ENCODE measurements around the gene FAM83C.
A peak's percentile ranks its signal among the peaks of the same experiment; 100 is the strongest.

The FAM83C gene

DNA sequence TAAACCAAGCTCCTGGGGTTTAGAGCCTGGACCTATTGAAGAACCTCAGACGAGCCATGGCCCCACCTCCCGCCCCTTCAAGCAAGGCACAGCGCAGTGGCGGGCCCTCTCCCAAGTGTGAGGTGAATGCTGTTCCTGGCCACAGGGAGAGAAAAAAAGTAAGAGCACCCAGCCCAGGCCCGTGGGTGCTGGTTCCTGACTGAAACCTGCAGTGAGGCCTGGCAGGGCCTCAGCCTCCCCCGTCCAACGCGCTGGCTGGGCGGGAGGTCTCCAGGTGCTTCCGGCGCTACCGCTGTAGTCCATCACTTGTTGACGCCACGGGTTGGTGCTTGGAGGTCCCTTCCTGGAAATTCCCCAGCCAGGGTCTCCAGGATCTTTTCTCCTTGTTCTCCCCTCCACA lies 5.5 kb upstream of the FAM83C start:
- DNase-seq: no peak

DNA sequence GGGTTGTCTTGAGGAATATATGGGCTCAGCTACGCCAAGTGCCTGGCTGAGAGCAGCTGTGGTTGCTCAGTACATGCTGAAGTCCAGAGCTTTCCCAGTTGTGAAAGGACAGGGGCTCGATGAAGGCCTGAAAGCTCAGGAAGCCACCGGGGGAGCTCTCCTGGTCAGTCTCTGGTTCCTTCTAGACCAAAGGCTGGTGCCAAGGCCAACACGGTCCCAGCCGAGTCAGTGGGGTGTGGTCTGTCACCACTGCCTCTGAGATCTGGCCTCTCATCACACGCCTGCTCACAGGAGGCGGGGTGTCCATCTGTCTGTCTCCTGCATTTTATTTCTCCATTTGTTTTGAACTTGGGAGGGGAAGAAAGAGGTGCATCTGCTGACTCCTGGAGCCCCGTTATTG lies 4.9 kb upstream of the FAM83C start:
- no peak for DNase-seq

DNA sequence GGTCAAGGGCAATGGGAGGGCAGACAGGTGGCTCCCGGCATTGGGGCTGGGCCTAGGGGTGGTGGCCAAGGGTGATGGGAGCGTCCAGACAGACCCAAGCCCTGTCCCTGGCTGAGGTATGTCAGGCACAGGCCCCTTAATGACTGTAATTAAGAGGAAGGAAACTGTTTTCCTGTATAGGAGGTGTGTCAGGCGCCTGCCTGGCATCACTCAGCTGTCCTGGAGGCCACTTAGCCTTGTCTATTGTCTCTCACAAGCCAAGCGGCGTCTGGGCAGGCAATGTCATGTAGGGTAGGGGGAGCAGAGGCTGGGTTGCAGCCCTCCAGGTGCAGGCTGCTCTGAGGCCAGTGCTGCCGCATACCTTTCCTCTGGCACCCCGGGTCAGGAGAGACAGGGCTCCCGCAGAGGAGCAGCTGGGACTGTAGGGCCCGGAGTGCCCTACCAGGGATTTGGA lies 3.9 kb upstream of the FAM83C start:
- no peak for DNase-seq

DNA sequence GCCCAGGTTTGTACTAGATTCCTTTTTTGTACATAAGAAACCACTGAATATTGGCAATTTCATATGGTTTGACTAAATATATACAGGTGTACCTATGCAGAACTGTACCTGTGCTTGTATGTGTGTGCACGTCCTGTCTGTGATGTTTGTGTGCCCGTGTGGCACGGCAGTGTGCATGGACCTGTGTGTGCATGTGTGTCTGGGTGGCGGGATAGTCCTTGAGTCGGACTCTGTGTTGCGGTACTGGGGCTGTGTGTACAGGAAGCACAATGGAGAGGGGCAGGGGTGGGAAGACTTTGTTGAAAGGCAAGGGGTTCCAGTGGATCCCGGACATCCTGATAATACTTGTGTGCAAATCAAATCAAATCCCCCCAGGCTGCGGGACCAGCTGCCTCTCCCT lies 3.4 kb upstream of the FAM83C start:
- DNase-seq: no peak

DNA sequence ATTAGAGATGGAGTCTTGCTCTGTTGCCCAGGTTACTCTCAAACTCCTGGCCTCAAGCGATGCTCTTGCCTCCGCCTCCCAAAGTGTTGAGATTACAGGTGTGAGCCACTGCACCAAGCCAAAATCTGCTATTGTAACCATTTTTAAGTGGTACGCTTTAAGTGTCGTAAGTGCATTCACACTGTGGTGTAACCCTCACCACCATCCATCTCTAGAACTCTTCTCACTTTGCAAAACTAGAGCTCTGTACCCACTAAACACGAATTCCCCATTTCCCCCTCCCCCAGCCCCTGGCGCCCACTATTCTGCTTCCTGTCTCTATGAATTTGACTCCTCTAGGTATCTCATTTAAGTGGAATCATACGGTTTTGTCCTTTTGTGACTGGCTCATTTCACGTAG lies 2.8 kb upstream of the FAM83C start:
- no peak for DNase-seq

DNA sequence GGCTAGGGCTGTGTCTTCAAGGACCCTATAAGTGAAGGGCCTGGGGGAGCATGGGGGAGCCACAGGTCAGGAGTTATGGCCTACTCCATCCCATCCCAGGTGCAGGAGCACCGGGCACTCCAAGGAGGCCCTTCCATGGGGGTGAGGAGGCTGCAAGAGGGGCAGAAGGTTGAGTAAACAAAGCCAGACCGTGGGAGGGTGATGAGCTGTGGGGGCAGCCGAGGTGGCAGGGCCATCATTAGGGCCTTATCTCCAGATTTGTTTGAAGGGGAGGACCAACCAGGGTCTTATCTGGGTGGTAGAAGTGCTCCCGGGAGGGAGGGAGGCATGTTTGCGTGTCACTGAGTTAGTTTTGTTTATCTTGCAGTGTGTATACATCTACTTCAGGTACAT lies 2.1 kb upstream of the FAM83C start:
- DNase-seq: no peak

DNA sequence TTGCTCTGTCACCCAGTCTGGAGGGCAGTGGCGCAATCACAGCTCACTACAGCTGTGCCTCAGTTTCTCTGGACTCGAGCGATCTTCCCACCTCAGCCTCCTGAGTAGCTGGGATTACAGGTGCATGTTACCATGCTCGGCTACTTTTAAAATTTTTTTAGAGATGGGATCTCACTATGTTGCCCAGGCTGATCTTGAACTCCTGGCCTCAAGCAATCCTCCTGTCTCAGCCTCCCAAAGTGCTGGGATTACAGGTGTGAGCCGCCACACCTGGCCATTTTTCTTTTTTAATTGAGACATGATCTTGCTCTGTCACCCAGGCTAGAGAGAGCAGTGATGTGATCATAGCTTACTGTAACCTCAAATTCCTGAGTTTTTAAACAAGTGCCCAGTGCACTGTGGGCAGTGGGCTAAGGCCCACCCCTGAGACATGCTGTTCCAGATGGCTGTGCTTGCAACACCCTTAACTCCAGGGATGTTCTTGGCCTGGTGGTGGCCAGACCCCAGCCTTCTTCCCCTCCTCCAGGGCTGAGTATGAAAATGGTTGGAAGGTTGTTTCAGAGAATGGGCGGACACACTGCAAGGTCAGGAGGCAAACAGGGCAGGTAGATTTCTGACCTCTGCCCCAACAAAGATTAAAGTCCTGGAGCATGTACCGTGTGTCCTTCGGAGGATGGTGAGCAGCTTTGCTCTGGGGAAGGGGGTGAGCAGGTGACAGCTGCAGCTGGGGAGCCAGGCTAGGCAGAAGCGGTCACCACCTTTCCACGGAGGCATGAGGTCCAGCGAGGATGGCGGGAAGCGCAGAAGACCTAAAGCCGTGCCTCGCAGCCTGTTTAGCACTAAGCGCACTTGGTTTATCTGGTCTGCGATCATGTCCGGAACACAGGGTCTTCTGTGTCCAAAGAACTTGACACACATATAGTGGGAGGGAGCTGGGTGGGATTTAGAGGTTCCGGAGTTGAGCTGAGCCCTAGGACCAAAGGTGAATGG lies 1.4 kb upstream of the FAM83C start:
- no peak for DNase-seq

DNA sequence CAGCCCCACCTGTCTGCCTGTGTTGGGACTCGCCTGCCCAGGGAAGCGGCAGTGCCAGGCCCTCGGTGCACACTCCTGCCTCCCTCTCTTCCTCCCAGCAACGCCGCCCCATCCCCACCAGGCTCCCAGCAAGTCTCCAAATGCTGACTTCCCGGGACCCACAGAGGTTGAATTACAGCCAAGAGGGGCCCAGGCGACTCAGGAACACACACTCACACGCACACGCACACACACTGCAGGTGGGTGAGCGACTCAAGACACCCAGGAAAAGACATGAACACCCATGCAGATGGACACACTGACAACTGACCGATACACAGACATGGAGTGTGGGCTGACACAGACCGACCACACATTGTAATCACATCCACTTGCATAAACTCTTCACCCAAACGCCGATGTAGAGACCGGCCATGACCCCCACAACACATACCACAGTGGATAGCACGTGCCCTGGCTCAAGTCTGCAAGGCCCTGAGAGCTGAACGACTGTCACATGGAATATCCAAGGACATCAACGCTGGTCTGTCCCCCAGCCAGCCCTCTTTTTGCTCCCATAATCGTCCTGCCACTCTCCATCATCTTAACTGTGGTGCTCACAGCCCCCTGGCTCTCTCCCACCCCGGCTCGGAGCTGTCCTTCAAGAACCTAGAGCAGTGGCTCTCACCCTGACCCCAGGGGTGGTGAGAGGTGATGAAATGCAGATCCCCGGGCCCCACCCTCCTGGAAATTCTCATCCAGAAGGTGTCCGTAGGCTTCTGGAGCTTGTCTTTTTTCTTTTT lies 470 bp upstream of the FAM83C start:
- DNase-seq: no peak

DNA sequence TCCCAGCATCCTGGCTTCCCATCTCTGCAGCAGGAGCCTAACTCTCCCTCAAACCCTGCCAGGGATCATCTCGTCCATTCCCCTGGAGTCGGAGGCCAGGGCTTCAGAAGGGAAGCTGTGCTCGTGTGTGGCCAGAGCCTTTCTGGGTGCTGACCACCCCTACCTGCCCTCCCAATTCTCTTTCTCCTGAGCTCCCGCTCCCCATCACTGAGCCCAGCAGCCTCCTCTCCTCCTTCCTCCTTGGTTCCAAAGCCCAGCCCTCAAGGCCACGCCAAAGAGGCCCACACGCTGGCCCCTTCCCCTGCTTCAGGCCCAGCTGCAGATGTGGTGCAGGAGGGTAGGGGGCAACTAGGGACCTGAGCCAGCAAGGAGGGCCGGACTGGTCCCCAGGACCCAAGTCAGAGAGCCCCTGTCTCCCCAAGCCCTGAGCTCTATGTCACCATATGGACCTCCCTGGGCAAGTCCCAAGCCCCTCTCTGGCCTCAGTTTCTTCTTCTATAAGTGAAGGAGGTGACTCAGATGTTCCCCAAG lies 1.3 kb downstream of the FAM83C start:
- DNase-seq: no peak

DNA sequence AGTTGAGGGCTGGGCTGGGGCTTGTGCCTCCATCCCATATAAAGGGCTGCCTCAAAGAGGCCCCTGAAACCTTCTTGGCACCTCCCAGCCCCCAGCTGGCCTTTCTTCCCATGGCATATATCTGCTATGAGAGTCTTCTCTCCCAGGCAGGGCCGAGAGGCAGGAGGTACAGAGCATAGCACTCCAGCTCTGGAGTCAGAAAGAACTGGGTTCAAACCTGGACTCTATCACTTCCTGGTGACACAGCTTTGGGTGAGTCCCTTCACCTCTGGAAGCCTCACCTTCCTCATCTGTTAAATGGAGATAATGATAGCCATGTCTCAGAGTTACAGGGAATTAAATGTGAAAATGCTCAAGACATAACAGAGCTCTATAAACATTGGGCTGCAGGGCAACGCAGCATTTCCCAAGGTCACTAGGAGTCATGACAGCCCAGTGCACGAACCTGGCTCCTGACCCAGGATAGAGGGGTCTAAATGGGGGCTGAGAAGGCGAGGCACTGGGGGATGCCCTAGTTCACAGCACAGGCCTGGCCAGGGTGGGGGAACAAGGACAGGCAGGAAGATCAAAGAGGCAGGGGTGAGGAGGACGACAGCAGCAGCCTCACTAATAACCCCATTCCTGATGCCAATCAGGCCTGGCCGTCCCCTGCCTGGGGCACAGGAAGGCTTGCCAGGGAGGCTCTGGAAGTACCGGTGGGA lies 1.9 kb downstream of the FAM83C start:
- DNase-seq: no peak

DNA sequence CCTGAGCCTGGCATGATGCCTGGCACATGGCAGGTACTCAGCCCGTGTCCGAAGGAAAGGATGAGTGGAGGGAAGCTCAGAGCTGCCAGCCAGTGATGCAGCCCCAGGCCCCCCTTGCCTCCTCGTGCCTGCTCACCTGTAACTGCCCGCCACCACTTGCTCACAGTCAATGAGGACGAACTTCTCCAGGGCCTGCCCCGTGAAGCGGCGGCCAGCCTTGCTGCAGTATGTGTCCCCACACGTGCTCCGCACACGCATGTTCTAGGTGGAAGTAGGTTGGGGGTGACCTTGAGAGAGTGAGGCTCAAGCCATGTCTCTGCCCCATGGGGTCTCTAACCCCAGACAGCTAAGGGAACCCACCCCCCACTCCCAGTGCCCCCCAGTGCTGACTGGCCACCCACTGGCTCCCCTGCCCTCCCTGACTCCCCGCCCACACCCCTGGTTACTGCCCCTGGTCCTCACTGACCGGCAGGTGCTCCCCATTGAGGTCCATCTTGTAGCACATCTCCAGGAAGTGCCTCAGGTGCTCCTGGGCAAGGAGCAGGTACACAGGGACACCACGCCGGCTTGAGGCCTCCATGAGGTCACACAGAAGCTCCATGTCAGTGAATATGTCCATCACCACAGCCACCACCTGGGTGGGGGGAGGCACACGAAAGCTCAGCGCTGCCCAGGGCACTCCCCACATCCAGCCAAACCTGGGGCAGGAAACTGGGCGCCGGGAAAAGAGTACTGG lies 3.7 kb downstream of the FAM83C start:
- DNase-seq: no peak

DNA sequence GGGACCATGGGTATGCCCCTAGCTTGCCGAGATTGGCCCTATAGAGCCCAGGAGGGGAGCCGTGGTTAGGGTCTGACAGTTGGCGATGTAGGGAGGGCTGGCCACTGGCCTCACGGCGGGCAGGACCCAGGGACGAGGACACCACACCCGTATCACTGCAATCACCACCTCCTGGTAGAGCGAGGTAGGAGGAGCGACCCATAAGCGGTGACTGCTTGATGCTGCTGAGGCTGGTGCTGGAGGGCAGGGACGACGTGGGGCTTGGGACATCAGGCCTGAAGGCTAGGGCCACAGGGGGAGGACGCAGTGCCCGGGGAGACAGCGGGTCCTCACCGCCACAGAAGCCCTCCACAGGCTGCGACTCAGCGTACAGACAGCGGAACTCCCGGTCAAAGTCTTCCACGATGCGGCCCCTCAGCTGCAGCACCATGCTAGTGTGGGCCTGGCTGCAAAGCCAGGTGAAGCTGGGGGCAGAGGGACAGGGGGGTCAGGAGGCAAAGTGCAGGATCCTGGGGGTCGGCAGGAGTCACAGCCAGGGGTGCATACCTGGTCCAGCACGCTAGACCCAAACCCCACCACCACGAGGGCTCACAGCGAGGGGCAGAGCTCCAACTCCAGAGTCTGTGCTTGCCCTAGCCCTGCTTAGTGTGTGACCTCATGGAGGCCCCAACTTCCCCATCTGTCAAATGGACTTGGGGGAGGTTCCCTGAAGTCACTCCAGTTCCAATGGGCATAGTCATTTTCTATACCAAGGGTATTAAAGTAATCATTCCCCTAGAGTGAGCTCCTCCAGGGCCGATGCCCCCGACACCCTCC lies 4.5 kb downstream of the FAM83C start:
- DNase-seq: no peak

DNA sequence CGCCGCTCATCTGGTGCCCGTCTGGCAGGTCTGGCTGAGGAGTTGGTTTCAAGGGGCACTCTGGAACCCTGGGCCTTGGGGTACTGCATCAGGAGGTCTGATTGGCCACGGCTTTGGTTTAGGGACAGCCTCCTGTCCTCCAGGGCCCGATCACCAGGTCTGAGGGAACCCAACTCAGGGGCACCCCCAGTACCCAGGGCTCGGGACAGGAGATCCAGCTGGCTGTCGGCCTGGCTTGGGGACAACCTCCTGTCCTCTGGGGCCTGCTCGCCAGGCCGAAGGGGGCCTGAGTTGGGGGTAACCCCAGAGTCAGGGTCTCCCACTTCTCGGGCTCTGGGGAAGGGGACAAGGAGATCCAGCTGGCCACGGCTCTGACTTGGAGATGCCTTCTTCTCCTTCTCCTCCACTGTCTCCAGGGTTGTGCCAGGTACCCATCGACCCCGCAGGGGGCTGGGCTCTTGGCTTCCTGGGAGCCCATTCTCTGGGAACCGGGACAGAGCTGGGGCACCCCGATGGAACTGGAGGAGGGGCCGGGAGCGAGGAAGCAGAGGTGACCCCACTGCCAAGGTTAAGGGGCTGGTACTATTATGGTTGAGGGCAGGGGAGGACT lies 5.2 kb downstream of the FAM83C start:
- no peak for DNase-seq

DNA sequence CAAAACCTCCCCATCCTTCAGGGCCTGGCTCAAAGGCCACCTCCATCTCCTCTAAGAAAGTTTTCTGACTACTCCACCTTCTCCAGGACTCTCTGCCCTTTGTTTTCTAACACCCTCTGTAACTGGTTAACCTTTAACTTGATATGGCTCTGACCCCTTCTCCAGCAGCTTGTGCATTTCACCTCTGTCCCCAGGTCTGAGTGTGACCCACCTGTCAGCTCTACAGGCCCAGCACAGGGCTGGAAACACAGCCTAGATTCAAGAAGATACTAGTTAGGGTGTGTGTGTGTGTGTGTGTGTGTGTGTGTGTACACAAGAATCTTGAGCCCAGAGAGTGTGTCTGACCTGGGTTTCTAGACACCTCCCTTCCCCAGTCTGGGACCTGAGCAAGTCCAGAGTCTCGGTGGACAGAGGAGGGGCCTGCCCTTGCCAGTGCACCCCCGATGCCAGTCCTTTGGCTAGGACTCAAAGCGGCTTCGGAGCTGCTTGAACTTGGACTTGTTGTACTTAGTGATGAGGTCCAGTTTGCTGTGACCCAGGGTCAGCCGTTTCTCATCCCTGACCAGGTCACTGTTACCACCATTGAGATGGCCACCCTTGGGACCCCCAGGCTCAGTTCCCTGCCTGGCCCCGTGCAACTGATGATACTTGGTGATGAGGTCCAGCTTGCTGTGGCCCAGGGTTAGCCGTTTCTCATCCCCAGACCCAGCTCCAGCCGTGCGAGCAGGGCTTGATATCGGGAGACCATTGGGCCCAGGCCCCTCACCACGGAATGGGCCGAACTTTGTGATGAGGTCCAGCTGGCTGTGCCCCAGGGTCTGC lies 5.9 kb downstream of the FAM83C start:
- no peak for DNase-seq

DNA sequence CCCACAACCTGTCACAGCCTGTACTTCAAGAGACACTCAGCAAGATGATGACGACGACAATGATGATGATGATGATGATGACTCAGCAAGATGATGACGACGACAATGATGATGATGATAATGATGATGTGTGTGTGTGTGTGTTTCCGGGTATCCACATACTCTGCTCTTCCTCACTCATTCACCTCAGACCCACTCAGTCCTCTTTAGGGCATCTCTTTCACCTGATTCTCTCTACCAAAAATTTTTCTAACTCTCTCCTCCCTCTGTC lies 6.5 kb downstream of the FAM83C start:
- DNase-seq: no peak

DNA sequence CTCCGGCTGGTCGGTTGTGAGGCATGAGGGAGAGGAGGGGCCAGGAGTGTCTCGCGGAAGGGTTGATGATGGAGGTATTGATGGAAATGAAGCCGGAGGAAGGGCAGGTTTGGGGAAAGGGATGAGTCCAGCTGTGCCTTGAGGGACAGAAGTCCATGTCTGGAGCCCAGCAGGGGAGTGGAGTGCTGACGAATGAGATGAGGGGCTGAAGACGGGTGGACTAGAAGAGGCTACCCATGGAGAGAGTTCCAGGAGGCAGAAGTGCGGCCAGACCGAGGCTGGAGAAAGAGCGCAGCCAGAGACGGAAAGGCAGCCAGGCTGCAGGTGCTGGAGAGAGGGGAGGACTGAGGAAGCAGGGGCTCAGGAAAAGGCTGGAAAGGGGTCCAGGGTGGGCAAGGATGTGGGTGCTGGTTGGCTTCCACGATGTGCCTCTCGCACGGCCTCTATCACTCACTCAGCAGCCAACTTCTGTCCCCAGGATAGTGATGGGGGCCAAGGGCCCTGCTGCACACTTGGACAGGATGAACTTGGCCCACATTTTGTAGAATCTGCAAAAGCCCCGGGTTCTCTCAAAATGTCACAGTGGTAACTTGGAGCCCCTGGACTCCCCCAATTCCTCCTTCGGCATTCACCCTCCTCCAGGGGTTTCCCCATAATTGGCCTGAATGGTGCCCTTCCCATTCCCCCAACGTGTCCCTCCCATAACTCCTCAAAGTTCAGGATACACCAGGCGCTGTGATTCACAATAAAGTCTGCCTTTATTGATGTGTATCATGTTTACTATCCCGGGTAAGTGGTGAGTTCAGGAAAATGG lies 7.0 kb downstream of the FAM83C start:
- no peak for DNase-seq

DNA sequence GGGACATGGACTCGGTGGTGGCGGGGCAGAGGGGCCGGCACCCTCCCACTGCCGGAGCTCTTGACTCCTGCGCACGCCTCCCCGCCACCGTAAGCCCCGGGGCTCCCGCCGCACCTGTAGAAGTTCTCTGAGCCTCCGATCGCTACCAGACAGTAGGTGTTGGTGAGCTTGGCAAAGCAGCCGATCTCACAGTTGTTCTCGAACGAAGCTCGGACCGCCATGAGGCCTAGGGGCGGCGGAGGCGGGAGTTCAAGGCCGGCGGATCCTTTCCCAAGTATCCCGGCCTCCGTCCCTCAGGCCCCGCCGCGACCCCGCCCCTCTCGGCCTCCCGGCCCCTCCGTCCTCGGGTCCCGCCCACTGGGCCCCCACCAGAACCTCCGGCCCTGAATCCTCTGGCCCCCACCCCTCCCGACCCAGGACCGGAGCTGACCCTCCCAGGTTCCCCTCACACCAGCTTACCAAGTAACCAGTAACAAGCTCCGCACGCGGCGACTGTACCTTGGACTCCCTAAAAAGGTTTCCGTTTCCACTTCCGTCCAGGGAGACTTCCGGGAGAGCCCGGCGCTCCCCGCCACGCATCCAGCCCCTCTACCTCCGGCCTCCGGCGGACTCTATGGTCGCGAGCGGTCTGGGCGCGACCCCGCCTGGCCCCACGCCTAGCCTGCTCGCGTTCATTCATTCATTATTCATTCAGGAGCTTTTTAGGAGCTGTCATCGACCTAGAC lies 7.8 kb downstream of the FAM83C start, which contains the start of gene EIF6:
Gene EIF6, minus strand, starts transcription at position 506 of the 725 bp plus-strand sequence. Its CDS starts 285 bp downstream, at position 221.
- peak; percentile 96 for DNase-seq

DNA sequence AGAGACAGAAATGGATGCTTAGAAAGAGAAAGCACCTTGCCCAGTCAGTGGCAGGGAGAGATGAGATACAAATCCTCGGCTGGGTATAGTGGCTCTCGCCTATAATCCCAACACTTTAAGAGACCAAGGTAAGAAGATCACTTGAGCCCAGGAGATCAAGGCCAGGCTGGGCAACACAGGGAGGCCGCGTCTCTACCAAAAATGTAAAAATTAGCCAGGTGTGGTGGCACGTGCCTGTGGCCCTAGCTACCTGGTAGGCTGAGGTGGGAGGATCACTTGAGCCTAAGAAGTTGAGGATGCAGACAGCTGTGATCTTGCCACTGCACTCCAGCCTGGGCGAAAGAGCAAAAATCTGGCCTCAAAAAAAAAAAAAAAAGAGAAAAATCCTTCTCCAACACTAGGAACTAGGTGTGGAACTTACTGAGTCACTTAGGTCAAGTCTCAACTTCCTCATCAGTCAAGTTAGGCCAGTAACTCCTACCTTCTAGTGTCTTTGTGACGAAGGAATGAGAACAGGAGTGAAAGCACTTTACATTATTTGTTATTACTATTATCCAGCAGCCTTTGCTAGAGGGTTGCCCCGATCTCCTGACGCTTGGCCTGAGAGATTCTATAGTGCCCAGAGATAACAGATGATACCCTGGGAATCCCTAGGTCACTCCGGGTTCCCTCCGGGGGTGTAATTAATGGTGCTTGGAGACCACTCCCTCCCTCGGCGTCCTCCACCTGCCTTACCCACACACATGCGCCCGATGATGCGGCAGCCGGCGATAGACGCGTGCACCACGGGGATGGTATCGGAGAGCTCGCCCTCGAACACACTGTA lies 8.6 kb downstream of the FAM83C start:
- DNase-seq: no peak

Measured in NCI-H82 (cell line).